HEK293 (cell line): ENCODE data around the gene SULT1A2.

Experiments used
- CTCF ChIA-PET: fragments of 350-600 bp; formaldehyde crosslinking; extraction: SDS; loops from one replicate; lab custom pipeline; 2021; ENCODE audit warnings: antibody characterized with exemption; lab: Yijun Ruan, JAX
- POLR2A ChIA-PET: fragments of 300-600 bp; formaldehyde crosslinking; extraction: SDS; loops from one replicate; lab custom pipeline; 2020; ENCODE audit warnings: antibody characterized with exemption, inconsistent platforms; lab: Yijun Ruan, JAX
- H3K27ac ChIP-seq: fragments of 200-500 bp; sonication (Bioruptor generic); 2 replicates; pipeline ENCODE4 v1.5.1; 2014; ENCODE audit warnings: low read depth, low read length, control low read depth, inconsistent platforms; ENCODE audit errors: extremely low read depth
- H3K36me3 ChIP-seq, 2 experiments: fragments of 200-500 bp in 1 of 2; sonication (Bioruptor generic) in 1 of 2; 1 replicate in 1 of 2; 2 replicates in 1 of 2; pipeline ENCODE4 v1.5.1; 2014 to 2017; ENCODE audit warnings: inconsistent platforms in 2 of 2, low read length in 2 of 2; ENCODE audit not compliant: control insufficient read depth in 2 of 2, insufficient read depth in 1 of 2
- H3K4me1 ChIP-seq: fragments of 200-500 bp; sonication (Bioruptor generic); 2 replicates; pipeline ENCODE4 v1.5.1; 2014; ENCODE audit warnings: mild to moderate bottlenecking, low read length, inconsistent platforms; ENCODE audit not compliant: control insufficient read depth, insufficient read depth
- H3K4me3 ChIP-seq: 2 replicates; pipeline ENCODE4 v1.5.1; 2011; ENCODE audit warnings: low read depth, mild to moderate bottlenecking, control low read depth, low read length, moderate library complexity
- H3K9me3 ChIP-seq: fragments of 200-500 bp; sonication (Bioruptor generic); 2 replicates; pipeline ENCODE4 v1.5.1; 2014; ENCODE audit warnings: low read depth, low read length, inconsistent platforms; ENCODE audit not compliant: control insufficient read depth, insufficient read depth
- BCL11B ChIP-seq: fragments of 450-650 bp; formaldehyde crosslinking; IDR thresholded peaks from 2 replicates; pipeline ENCODE4 v1.5.1; 2016; ENCODE audit warnings: low read depth, missing biosample characterization, missing genetic modification characterization
- PBX3 ChIP-seq: sonication (generic); formaldehyde crosslinking; IDR thresholded peaks from 2 replicates; pipeline ENCODE4 v1.8.1; 2022; ENCODE audit warnings: mild to moderate bottlenecking, moderate library complexity, missing genetic modification reagents
- SCRT2 ChIP-seq: fragments of 450-650 bp; formaldehyde crosslinking; IDR thresholded peaks from 2 replicates; pipeline ENCODE4 v1.5.1; 2016; ENCODE audit warnings: missing biosample characterization, missing genetic modification characterization
- TCF7L2 ChIP-seq: IDR thresholded peaks from 2 replicates; pipeline ENCODE4 v1.6.1; 2011; ENCODE audit warnings: low read depth, mild to moderate bottlenecking, inconsistent platforms, low read length, moderate library complexity, borderline replicate concordance
- YY1 ChIP-seq: fragments of 450-650 bp; formaldehyde crosslinking; IDR thresholded peaks from 2 replicates; pipeline ENCODE4 v1.5.1; 2018; ENCODE audit warnings: missing biosample characterization, missing genetic modification characterization
- ZBTB1 ChIP-seq: fragments of 450-650 bp; formaldehyde crosslinking; IDR thresholded peaks from 2 replicates; pipeline ENCODE4 v1.5.1; 2016; ENCODE audit warnings: missing biosample characterization, missing genetic modification characterization
- ZBTB48 ChIP-seq: fragments of 450-650 bp; formaldehyde crosslinking; IDR thresholded peaks from 2 replicates; pipeline ENCODE4 v1.5.1; 2016; ENCODE audit warnings: missing biosample characterization, missing genetic modification characterization
- ZNF157 ChIP-seq: fragments of 450-650 bp; formaldehyde crosslinking; IDR thresholded peaks from 2 replicates; pipeline ENCODE4 v1.5.1; 2016; ENCODE audit warnings: missing biosample characterization, missing genetic modification characterization
- ZNF223 ChIP-seq: fragments of 450-650 bp; formaldehyde crosslinking; IDR thresholded peaks from 2 replicates; pipeline ENCODE4 v1.5.1; 2016; ENCODE audit warnings: missing biosample characterization, missing genetic modification characterization
- ZNF324 ChIP-seq: fragments of 450-650 bp; formaldehyde crosslinking; IDR thresholded peaks from 2 replicates; pipeline ENCODE4 v1.5.1; 2016; ENCODE audit warnings: missing biosample characterization, missing genetic modification characterization
- ZNF391 ChIP-seq: fragments of 450-650 bp; formaldehyde crosslinking; IDR thresholded peaks from 2 replicates; pipeline ENCODE4 v1.5.1; 2016; ENCODE audit warnings: low read depth, missing biosample characterization, missing genetic modification characterization, borderline replicate concordance
- ZNF404 ChIP-seq: fragments of 450-650 bp; formaldehyde crosslinking; IDR thresholded peaks from 2 replicates; pipeline ENCODE4 v1.5.1; 2017; ENCODE audit warnings: missing biosample characterization, missing genetic modification characterization
- ZNF510 ChIP-seq: fragments of 450-650 bp; formaldehyde crosslinking; IDR thresholded peaks from 2 replicates; pipeline ENCODE4 v1.5.1; 2018; ENCODE audit warnings: mild to moderate bottlenecking, missing genetic modification characterization, missing biosample characterization; ENCODE audit not compliant: insufficient replicate concordance
- ZNF571 ChIP-seq: fragments of 450-650 bp; formaldehyde crosslinking; IDR thresholded peaks from 2 replicates; pipeline ENCODE4 v1.5.0; 2017; ENCODE audit warnings: missing biosample characterization, missing genetic modification characterization
- ZNF600 ChIP-seq: fragments of 450-650 bp; formaldehyde crosslinking; IDR thresholded peaks from 2 replicates; pipeline ENCODE4 v1.5.1; 2016; ENCODE audit warnings: missing biosample characterization, missing genetic modification characterization
- ZNF621 ChIP-seq: fragments of 450-650 bp; formaldehyde crosslinking; IDR thresholded peaks from 2 replicates; pipeline ENCODE4 v1.5.1; 2017; ENCODE audit warnings: missing biosample characterization, missing genetic modification characterization
- ZNF629 ChIP-seq: fragments of 450-650 bp; formaldehyde crosslinking; IDR thresholded peaks from 2 replicates; pipeline ENCODE4 v1.5.1; 2017; ENCODE audit warnings: missing biosample characterization, missing genetic modification characterization
- ZNF776 ChIP-seq: fragments of 450-650 bp; formaldehyde crosslinking; IDR thresholded peaks from 2 replicates; pipeline ENCODE4 v1.5.0; 2017; ENCODE audit warnings: missing biosample characterization, missing genetic modification characterization, borderline replicate concordance
- ZNF785 ChIP-seq: fragments of 450-650 bp; formaldehyde crosslinking; IDR thresholded peaks from 2 replicates; pipeline ENCODE4 v1.5.1; 2016; ENCODE audit warnings: missing biosample characterization, missing genetic modification characterization
- TF ChIP-seq, protein P1 (sequence below): fragments of 450-650 bp; formaldehyde crosslinking; IDR thresholded peaks from 2 replicates; pipeline ENCODE4 v1.5.1; 2016; ENCODE audit warnings: missing biosample characterization, missing genetic modification characterization
- TF ChIP-seq, protein P2 (sequence below): IDR thresholded peaks from 2 replicates; pipeline ENCODE4 v1.6.1; 2011; ENCODE audit warnings: mild to moderate bottlenecking, low read depth, low read length, borderline replicate concordance
- TF ChIP-seq, protein P3 (sequence below): fragments of 450-650 bp; formaldehyde crosslinking; IDR thresholded peaks from 2 replicates; pipeline ENCODE4 v1.5.1; 2016; ENCODE audit warnings: missing biosample characterization, missing genetic modification characterization

Gene SULT1A2

GRCh38 chr16:28555561-28555960 is 41.3 kb downstream of the SULT1A2 start:
- H3K4me1 ChIP-seq: peaks cover 6% of the 10 kb centered on the region; the same call in 1 of the 2 replicates
- CTCF ChIA-PET: interaction anchor here (0.6 to 1.7 kb wide), 5 partner anchors 25 to 880 kb away, joined by 3 to 5 read pairs (median 3); no protein-coding TSS in a partner anchor
- TF ChIP-seq ZNF621 (tag by site-specific recombination) (no peak), ZNF157 (tag by site-specific recombination) (no peak), BCL11B (tag by site-specific recombination) (no peak), TCF7L2 (no peak), ZNF510 (tag by site-specific recombination) (no peak), ZNF629 (tag by site-specific recombination) (no peak), ZNF391 (no peak), ZBTB48 (tag by site-specific recombination) (no peak), ZNF600 (no peak), ZBTB1 (tag by site-specific recombination) (no peak), ZNF324 (tag by site-specific recombination) (no peak), ZNF785 (tag by site-specific recombination) (no peak), ZNF223 (tag by site-specific recombination) (no peak), SCRT2 (tag by site-specific recombination) (no peak), YY1 (no peak), ZNF571 (tag by site-specific recombination) (no peak), ZNF404 (no peak)
- TF ChIP-seq, protein P1, sequence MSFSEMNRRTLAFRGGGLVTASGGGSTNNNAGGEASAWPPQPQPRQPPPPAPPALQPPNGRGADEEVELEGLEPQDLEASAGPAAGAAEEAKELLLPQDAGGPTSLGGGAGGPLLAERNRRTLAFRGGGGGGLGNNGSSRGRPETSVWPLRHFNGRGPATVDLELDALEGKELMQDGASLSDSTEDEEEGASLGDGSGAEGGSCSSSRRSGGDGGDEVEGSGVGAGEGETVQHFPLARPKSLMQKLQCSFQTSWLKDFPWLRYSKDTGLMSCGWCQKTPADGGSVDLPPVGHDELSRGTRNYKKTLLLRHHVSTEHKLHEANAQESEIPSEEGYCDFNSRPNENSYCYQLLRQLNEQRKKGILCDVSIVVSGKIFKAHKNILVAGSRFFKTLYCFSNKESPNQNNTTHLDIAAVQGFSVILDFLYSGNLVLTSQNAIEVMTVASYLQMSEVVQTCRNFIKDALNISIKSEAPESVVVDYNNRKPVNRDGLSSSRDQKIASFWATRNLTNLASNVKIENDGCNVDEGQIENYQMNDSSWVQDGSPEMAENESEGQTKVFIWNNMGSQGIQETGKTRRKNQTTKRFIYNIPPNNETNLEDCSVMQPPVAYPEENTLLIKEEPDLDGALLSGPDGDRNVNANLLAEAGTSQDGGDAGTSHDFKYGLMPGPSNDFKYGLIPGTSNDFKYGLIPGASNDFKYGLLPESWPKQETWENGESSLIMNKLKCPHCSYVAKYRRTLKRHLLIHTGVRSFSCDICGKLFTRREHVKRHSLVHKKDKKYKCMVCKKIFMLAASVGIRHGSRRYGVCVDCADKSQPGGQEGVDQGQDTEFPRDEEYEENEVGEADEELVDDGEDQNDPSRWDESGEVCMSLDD: no peak
- TF ChIP-seq, protein P2, sequence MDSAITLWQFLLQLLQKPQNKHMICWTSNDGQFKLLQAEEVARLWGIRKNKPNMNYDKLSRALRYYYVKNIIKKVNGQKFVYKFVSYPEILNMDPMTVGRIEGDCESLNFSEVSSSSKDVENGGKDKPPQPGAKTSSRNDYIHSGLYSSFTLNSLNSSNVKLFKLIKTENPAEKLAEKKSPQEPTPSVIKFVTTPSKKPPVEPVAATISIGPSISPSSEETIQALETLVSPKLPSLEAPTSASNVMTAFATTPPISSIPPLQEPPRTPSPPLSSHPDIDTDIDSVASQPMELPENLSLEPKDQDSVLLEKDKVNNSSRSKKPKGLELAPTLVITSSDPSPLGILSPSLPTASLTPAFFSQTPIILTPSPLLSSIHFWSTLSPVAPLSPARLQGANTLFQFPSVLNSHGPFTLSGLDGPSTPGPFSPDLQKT: no peak
- H3K9me3 ChIP-seq: no peaks in the 10 kb centered on the region
- no peak overlapping the region for H3K27ac ChIP-seq
- H3K4me3 ChIP-seq: no peak overlapping the region
- peaks cover 4 to 7% of the 10 kb centered on the region in 2 experiments; a peak in 2 of 3 replicates for H3K36me3 ChIP-seq
- POLR2A ChIA-PET: no interaction called here

- TF ChIP-seq, protein P3, sequence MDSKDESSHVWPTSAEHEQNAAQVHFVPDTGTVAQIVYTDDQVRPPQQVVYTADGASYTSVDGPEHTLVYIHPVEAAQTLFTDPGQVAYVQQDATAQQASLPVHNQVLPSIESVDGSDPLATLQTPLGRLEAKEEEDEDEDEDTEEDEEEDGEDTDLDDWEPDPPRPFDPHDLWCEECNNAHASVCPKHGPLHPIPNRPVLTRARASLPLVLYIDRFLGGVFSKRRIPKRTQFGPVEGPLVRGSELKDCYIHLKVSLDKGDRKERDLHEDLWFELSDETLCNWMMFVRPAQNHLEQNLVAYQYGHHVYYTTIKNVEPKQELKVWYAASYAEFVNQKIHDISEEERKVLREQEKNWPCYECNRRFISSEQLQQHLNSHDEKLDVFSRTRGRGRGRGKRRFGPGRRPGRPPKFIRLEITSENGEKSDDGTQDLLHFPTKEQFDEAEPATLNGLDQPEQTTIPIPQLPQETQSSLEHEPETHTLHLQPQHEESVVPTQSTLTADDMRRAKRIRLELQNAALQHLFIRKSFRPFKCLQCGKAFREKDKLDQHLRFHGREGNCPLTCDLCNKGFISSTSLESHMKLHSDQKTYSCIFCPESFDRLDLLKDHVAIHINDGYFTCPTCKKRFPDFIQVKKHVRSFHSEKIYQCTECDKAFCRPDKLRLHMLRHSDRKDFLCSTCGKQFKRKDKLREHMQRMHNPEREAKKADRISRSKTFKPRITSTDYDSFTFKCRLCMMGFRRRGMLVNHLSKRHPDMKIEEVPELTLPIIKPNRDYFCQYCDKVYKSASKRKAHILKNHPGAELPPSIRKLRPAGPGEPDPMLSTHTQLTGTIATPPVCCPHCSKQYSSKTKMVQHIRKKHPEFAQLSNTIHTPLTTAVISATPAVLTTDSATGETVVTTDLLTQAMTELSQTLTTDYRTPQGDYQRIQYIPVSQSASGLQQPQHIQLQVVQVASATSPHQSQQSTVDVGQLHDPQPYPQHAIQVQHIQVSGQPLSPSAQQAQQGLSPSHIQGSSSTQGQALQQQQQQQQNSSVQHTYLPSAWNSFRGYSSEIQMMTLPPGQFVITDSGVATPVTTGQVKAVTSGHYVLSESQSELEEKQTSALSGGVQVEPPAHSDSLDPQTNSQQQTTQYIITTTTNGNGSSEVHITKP: no peak
- TF ChIP-seq ZNF776 (tag by site-specific recombination) (no peak), PBX3 (CRISPR knock-in tag) (no peak)
- ChIA-PET CTCF (interaction anchor here (0.6 to 1.7 kb wide), 6 partner anchors 12 to 233 kb away, joined by 3 to 5 read pairs (median 4); no protein-coding TSS in a partner anchor), POLR2A (interaction anchor here (1.0 to 1.3 kb wide), 3 partner anchors 10 to 49 kb away, joined by 3 to 6 read pairs (median 5); no protein-coding TSS in a partner anchor)
- H3K4me3 ChIP-seq: peak overlapping the region; percentile 30
- H3K36me3 ChIP-seq: peaks cover 4 to 7% of the 10 kb centered on the region in 2 experiments; a peak in 2 of 3 replicates
- no peaks in the 10 kb centered on the region for H3K9me3 ChIP-seq
- no peak overlapping the region for H3K27ac ChIP-seq
- peaks cover 6% of the 10 kb centered on the region; the same call in 1 of the 2 replicates for H3K4me1 ChIP-seq
These were observed 42.0 kb downstream of the SULT1A2 start for GRCh38 chr16:28554634-28555423.
